GM23338 (cell line): ENCODE results near the gene WNK2.

ENCODE experiments used
- CREB1 ChIP-seq: fragments of 250-450 bp; sonication (Bioruptor Pico); IDR thresholded peaks from 2 replicates; pipeline ENCODE4 v1.5.0; 2020; ENCODE audit warnings: low read depth, mild to moderate bottlenecking, moderate library complexity
- EZH2 ChIP-seq: fragments of 200-600 bp; sonication (generic); IDR thresholded peaks from one replicate; pipeline ENCODE4 v1.8.0; 2017; ENCODE audit warnings: antibody characterized with exemption, mild to moderate bottlenecking, low read depth; ENCODE audit not compliant: unreplicated experiment
- EZH2phosphoT487 ChIP-seq: fragments of 200-600 bp; sonication (generic); IDR thresholded peaks from one replicate; pipeline ENCODE4 v1.8.1; 2018; ENCODE audit warnings: antibody characterized with exemption; ENCODE audit not compliant: unreplicated experiment
- JUNB ChIP-seq: IDR thresholded peaks from one replicate; pipeline ENCODE4 v1.6.1; 2016; ENCODE audit warnings: antibody characterized with exemption; ENCODE audit not compliant: unreplicated experiment
- POLR2AphosphoS5 ChIP-seq: IDR thresholded peaks from 2 replicates; pipeline ENCODE4 v1.6.1; 2016; ENCODE audit warnings: antibody characterized with exemption, low read depth
- REST ChIP-seq: IDR thresholded peaks from one replicate; pipeline ENCODE4 v1.6.1; 2018; ENCODE audit warnings: antibody characterized with exemption; ENCODE audit not compliant: unreplicated experiment
- TF ChIP-seq, protein P1 (sequence below), 2 experiments: fragments of 200-600 bp in 1 of 2; sonication (generic) in 1 of 2; conservative IDR thresholded peaks; 2 replicates each; pipeline versions ENCODE4 v1.5.1 to v1.6.1; 2016 to 2017; ENCODE audit warnings: antibody characterized with exemption in 2 of 2, low read depth in 2 of 2, mild to moderate bottlenecking in 2 of 2, moderate library complexity in 1 of 2
- TF ChIP-seq, protein P2 (sequence below): IDR thresholded peaks from 2 replicates; pipeline ENCODE4 v1.6.1; 2016; ENCODE audit warnings: antibody characterized with exemption

DNA sequence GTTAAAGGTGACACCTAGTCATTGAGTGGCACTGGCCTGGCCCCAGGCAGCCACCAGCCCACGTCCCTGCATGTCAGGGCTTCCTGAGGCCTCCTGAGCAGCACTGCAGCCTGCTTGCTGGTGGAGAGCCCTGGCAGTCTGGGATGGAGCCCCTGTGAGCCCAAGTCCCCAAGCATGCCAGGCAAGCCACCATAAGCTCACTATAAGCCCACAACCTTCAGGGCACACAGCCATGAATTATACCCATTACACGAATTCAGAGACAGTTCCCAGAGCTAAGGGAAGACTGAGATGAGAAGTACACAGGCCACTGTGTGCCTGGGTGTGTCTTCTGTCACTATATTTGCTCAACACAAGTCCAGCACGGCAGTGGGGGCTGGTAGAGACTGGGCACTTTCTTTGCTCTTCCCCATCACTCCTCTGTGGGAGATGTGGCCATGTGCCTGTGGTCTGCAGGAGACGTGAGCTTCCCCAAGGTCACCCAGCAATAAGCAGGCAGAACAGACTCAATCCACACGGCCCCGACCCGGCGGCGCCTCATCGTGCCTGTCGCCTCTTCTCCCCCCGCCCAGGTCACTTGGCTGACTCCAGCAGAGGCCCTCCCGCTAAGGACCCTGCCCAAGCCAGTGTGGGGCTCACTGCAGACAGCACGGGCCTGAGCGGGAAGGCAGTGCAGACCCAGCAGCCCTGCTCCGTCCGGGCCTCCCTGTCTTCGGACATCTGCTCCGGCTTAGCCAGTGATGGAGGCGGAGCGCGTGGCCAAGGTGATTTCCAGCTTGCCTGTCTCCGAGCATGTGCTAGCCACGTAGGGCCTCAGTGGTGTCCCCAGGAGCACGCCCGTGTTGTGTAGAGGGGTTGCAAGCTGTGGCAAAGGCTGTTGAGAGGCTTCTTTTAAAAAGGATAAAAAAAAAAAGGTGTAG, 114.8 kb downstream of the WNK2 start:
- TF ChIP-seq, protein P1, sequence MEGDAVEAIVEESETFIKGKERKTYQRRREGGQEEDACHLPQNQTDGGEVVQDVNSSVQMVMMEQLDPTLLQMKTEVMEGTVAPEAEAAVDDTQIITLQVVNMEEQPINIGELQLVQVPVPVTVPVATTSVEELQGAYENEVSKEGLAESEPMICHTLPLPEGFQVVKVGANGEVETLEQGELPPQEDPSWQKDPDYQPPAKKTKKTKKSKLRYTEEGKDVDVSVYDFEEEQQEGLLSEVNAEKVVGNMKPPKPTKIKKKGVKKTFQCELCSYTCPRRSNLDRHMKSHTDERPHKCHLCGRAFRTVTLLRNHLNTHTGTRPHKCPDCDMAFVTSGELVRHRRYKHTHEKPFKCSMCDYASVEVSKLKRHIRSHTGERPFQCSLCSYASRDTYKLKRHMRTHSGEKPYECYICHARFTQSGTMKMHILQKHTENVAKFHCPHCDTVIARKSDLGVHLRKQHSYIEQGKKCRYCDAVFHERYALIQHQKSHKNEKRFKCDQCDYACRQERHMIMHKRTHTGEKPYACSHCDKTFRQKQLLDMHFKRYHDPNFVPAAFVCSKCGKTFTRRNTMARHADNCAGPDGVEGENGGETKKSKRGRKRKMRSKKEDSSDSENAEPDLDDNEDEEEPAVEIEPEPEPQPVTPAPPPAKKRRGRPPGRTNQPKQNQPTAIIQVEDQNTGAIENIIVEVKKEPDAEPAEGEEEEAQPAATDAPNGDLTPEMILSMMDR (conservative IDR thresholded peaks at IDR 0.05; ENCODE audit: low read depth in 2 of 2): no peak
- TF ChIP-seq EZH2 (no peak), CREB1 (no peak), POLR2AphosphoS5 (no peak), REST (no peak), EZH2phosphoT487 (no peak), JUNB (no peak)
- TF ChIP-seq, protein P2, sequence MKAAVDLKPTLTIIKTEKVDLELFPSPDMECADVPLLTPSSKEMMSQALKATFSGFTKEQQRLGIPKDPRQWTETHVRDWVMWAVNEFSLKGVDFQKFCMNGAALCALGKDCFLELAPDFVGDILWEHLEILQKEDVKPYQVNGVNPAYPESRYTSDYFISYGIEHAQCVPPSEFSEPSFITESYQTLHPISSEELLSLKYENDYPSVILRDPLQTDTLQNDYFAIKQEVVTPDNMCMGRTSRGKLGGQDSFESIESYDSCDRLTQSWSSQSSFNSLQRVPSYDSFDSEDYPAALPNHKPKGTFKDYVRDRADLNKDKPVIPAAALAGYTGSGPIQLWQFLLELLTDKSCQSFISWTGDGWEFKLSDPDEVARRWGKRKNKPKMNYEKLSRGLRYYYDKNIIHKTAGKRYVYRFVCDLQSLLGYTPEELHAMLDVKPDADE: no peak
